Measurements from ENCODE around the gene TUT1.
A peak's percentile ranks its signal among the peaks of the same experiment; 100 is the strongest.
"Not testable (repeated sequence)": the region's sequence is repeated elsewhere in the genome, so short reads cannot be mapped to it uniquely, and the experiment has no call there.

The TUT1 gene

DNA sequence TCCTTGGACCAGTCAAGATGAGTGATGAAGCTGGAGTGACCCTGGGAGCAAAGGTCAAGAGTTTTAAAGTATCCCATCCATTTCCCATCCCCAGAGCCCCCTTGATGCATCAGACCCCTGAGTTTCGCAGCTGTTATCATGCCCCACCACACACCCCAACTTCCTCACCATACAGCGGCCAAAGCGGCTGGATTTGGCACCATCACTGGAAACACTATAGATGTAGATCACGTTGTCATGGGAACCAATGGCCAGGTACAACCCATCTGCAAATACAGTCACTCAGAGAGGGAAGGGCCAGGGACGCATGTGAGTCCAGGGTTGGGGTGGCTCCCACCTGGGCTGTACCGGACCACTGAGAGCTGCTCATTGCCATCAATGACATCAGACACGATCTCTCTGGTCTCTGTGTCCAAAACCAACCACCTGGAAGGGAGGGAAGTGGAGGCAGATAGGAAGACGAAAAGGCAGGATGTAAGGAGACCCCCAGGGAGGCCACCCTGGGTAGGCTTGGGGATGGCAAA is 12.5 kb upstream of the TUT1 start:
- no peak for DNase-seq (ENCODE audit: low read depth)

DNA sequence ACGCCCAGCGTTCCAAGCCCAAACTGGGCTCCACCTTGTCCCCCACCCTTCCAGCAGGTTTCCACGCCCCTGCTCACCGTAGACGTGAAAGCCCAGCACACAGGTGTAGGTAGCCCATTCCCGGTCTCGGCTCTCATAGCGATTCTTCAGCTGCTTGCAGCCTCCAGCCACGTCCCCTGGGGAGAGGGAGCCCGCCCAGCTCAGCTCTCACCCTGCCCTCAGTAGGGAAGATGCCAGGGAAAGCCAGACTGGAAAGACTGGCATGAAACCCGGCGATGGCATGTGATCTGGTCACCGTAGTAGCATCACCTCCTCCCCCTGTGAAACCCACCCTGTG is 11.7 kb upstream of the TUT1 start:
- DNase-seq (ENCODE audit: low read depth): no peak

GRCh38 chr11:62602141-62603071 is 11.1 kb upstream of the TUT1 start:
- no peak for DNase-seq (ENCODE audit: low read depth)

DNA sequence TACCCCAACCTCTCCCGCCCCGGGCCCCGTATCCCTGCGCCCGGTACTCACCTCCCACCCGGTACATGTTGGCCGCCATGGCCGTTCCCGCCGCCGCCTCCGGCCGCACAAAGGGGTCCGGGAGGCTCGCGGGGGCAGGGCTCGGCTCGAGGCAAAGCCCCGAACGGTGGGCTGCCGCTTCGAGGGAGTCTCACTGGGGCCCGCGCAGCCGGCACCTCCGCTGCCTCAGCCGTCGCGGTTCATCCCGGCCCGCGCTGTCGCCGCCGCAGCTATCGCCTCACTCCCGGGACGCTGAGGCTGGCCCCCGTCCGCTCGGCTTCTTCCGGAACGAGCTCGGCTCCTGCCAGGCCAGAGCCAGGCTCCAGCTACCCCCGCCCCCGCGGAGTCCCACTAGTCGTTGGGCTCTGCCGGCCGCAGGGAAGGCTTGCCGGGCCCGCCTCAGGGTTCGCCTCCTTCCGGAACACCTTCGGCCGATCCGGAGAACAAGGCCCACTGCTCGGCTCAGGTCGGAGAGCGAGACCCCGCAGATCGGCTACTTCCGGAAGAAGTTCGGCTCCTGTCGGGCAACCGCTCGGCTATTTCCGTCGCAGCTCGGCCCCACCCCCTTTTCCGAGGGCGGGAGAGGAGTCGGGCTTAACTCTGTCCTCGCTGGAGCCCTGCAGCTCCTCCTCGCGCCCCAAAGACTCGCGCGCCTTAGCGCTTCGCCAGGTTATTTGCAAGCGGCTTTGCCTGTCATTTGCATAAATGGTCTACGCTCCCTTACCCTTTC is 10.2 kb upstream of the TUT1 start, which contains the start of gene MTA2:
MTA2 (minus strand) TSS at position 494 of the 769 bp plus-strand sequence; CDS start at position 79, 415 bp downstream.
- DNase-seq (ENCODE audit: low read depth): peak; percentile 98

- DNase-seq (ENCODE audit: low read depth): no peak
Observed at GRCh38 chr11:62601122-62601371, 9.7 kb upstream of the TUT1 start.

DNA sequence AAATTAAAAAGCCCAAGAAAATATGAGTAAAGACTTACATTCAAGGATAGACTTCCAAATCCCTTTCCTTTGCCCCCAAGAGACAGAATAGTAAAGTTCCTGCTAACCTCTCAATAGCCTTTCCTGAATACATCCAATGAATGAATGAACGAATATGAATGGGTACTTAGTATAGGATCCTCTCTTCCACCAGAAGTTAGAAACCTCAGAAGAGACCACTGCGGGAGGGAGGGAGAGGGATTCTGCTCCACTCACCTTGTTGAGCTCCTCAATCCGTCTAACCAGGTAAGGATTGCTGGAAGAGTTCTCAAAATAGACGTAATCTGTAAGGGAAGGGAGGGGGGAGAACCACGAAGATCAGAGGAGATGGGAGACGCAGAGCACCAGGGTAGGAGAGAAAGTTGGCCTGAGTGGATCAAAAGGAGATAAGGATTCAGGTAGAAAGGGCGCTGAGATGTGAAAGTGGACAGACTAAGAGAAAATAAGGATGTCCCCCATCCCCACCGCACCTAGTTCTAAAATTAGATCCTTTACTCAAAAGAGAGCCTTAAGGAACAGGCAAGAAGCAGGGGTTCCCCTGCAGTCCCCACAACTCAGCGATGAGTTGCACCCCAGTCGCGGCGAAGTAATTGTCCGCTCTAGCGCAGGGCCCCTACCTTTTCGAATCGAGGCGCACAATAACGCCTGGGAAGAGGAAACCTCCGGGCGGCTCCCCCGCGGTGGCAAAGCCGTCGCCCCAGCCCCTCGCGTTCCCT is 9.2 kb upstream of the TUT1 start:
- no peak for DNase-seq (ENCODE audit: low read depth)

DNA sequence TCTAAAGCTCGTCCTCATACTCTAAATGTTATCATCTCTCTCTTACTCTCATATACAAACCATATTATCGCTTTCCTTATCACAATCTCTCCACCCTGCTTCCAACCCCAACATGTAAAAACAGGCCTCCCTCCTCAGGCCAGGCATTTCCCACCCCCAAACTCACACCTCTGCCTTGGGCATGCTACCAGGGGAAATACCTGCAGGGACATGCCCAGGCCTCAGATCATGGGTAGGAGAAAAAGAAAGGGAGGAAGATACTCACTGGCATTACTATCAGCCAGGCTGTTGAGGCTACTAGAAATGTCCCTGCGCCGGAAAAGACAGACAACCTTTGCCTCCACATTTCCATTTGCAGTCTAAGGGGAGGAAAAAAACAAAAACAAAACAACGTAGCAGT is 8.6 kb upstream of the TUT1 start:
- no peak for DNase-seq (ENCODE audit: low read depth)

DNA sequence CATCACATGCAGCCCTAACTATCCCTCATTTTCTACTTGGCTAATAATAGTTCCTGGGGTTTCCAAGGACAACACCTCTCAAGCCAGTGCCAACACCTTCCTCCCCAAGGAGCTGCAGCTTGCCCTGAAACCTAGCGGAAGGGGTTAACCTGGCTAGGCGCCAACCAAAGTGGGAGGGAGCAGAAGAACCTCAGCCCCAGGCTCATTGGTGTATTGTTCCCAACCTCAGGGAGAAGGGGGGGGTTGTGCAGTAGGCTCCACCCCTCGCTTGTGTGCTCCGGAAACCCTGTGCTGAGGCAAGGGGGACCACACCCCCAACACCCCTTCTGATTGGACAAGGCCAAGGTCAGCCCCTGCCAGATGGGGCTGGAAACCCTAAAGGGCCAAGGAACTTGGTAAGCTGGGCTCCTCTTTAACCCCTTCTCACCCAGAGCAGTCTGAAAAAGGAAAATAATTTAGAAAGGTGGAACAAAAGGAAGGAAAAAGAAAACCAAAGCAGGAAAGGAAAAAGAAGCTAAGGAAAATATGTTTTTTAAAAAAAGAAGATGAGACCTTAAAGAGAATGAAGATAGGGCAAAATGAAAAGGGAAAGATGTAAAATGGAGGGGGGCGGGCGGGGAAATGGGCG is 7.9 kb upstream of the TUT1 start:
- peak; percentile 86 for DNase-seq (ENCODE audit: low read depth)

DNA sequence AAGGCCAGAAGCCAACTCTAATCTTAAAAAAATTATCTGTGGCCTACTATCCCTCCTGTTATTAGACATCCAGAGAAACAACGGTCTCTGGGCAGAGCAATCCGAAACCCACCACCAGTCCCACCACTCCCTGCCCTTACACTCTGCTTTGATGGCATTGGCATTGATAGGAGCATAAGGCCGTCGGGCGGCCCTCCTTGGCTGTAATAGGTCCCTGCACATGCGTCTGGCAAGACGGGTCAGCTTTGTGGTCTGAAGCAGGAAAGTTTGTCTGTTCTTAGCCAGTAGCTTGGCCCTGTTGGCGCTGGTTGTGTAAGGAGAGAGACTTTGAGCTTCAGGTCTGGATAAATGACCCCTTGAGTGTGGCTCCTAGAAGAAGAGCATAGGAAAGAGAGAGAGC is 3.8 kb upstream of the TUT1 start:
- DNase-seq (ENCODE audit: low read depth): no peak

DNA sequence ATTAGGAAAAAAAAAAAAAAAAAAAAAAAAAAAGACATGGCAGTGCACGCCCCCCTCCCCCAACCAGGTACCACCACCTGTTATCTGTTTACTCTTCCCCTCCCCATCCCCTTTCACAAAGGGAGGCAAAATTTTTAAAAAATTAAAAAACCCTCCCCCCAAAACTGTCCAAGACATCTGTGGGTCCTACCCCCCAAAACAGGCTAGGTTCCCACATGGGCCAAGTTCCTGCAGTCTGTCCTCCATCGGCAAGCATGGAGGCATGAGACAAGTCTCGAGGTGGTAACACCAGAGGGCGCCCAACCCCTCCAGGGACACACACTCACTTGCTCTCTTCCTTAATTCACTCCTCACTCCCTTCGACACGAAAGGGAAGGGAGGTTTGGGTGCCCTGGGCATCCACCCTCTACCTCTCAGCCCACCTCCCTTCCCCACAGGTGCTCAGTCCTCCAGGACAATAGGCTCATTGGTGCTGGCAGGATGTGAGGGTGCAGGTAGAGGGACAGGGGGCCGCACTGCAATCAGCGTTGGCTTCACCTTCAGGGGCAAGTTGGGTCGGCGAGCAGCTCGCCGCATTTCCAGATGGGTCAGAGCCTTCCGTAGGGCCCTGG is 2.2 kb upstream of the TUT1 start:
- peak; percentile 38 for DNase-seq (ENCODE audit: low read depth)

- DNase-seq (ENCODE audit: low read depth): no peak
Observed at GRCh38 chr11:62592989-62593421, 1.7 kb upstream of the TUT1 start.

DNA sequence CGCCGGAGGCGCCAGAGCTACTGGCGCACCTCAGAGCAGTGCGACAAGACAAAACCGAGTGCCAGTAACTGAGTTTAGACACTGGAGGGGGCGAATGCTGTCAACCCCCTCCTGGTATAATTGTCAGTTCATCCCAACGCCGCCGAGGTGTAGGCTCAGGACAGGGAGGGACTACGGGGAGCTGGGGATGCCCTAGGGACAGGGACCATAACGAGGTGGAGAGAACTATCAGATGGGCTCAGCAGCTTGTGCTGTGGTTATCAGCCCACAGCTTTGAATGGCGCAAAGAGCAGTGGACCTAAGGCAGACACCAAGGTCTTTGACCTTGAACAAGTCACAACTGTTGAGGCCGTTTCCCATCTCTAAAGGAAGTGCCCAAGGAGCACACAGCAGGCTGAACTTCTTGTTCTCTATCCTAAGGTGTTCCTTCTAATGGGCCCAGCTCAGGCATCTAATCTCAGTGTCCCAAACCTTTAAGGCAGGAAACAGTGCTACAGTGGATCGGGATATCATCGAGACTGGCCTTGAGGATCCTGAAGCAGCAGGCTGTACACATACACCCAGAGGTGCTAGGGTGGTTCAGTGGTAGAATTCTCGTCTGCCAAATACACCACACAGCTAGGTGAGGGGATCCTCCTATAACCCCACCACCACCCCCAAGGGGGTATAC is 958 bp upstream of the TUT1 start:
- DNase-seq (ENCODE audit: low read depth): no peak

GRCh38 chr11:62588966-62589637 is 2.2 kb downstream of the TUT1 start:
- no peak for DNase-seq (ENCODE audit: low read depth)

DNA sequence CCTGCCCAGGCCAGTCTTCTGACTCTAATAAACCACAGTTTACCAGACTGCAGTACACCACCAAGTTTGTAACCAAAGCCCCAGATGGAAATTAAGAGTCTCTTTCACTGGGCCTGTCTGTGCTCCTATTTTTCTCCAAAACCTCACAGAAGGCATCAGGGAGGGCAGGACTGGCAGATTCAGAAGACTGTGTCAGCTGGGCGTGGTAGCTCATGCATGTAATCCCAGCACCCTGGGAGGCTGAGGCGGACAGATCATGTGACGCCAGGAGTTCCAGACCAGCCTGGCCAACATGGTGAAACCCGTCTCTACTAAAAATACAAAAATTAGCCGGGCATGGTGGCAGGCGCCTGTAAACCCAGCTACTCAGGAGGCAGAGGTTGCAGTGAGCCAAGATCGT is 6.0 kb downstream of the TUT1 start:
- DNase-seq (ENCODE audit: low read depth): not testable (repeated sequence)

- not testable (repeated sequence) for DNase-seq (ENCODE audit: low read depth)
Observed at GRCh38 chr11:62581735-62582134, 9.6 kb downstream of the TUT1 start.

DNA sequence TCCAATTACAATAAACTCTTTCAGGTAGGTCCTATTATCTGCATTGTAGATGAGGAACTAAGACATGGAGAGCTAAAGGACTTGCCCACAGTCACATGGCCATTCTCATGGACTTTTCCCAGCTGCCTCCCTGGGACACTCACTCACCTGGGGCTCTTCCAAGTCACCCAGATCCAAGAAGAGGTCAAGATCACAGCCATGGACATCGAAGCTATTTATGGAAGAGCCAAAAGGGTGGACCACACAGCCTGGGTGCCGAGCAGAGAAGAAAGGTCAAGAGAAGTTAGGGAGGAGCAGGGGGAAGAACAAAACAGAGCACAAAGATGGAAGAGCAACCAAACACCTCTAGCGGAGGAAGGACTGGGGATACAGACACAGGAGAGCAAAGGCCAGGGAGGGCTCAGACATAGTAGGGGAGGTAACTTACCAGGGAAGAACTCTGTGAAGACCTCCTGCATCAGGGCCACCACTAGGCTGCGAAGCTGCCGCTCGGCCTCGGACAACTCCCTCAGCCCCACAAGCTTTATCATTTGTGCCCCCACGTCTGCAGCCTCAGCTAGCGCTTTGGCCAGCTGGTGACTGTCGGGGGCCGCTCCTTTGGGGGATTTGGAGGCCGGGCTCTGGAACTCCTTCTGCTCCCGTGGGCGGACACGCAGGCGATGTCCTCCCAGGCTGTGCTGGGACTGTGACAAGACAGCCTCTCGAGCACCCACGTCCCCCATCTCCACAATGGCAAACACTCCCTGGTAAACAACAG is 10.2 kb downstream of the TUT1 start:
- no peak for DNase-seq (ENCODE audit: low read depth)

DNA sequence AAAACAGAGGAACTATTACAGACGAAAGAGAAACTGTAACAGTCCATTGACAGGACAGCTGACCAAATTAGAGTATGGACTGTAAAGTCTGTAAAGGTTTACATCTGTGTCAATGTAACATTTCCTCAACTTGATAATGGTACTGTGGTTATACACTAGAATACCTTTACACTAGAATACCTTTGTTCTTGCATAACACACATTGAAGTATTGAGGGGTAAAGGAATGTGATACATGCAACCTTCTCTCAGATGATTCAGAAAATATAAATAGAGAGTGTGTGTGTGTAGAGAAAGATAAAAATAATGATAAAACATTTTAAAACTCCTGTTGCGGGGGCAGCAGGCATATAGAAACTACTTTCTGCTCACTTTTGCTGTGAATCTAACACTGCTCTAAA is 12.1 kb downstream of the TUT1 start:
- no peak for DNase-seq (ENCODE audit: low read depth)

DNA sequence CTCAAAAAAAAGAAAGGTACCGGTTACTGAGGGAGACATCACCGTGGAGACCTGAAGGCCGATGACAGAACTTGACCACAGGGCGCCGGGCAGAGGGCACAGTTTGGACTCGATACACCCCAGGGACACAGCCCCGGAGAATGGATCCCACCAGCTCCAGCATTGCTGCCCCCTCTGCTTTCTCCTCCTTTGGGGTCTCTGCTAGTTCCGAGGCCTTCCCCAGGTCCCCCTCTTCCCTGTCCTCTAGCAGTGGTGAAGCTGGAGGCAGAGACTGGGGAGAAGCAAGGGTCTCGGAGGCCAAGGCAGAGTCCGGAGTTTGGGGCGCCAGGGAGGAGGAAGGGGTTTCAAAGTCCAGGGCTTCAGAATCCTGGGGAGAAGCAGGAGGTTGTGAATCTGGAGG is 12.8 kb downstream of the TUT1 start:
- DNase-seq (ENCODE audit: low read depth): no peak

GRCh38 chr11:62577046-62577714 is 14.1 kb downstream of the TUT1 start:
- no peak for DNase-seq (ENCODE audit: low read depth)

Measured in stimulated activated CD8-positive, alpha-beta memory T cell treated with anti-CD3 and anti-CD28 coated beads, Interleukin-7, amount 100 ng/mL, for 24 hours (primary cell).